Mononuclear cell (primary cell): ENCODE data around the gene PCSK9. TPM values are rescaled to one million over a fixed set of nuclear protein-coding genes. Genes with fewer than 3 reads are reported as not detected.
"Not testable (repeated sequence)": the region's sequence is repeated elsewhere in the genome, so short reads cannot be mapped to it uniquely, and the experiment has no call there.

ENCODE experiments used
- H3K27me3 ChIP-seq: 2 replicates; pipeline ENCODE4 v1.6.0; 2011; ENCODE audit warnings: low read length, control low read depth; ENCODE audit not compliant: insufficient read depth
- H3K4me1 ChIP-seq: 2 replicates; pipeline ENCODE4 v1.5.1; 2011; ENCODE audit warnings: mild to moderate bottlenecking, low read length, control low read depth; ENCODE audit not compliant: insufficient read depth
- H3K4me3 ChIP-seq: 2 replicates; pipeline ENCODE4 v1.5.1; 2011; ENCODE audit warnings: mild to moderate bottlenecking, low read length, moderate library complexity
- H3K9me3 ChIP-seq: 2 replicates; pipeline ENCODE4 v1.5.1; 2011; ENCODE audit warnings: low read depth, mild to moderate bottlenecking, control low read depth, low read length
- total RNA-seq: library from RNA; depleted of rRNA; stranded (reverse); fragments of >200 nt; gene quantifications from one replicate; pipeline ENCODE4 v1.2.3, GENCODE V29; 2012

PCSK9 gene
- total RNA-seq, 1 donor: not detected

DNA sequence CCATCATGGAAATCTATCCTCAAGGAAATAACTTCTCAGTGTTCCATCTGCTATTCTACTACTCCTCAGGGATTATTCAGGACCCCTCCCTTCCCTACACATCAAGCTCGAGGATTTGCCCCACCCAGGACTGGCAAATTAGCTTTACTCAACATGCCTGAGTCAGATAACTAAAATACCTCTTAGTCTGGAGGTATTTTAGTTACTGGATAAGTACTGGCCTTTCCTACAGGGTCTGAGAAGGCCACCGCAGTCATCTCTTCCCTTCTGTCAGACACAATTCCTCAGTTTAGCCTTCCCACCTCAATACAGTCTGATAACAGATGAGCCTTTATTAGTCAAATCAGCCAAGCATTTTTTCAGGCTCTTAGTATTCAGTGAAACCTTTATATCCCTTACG, 12.7 kb upstream of the PCSK9 start:
- not testable (repeated sequence) for H3K9me3 ChIP-seq, H3K27me3 ChIP-seq, H3K4me1 ChIP-seq, H3K4me3 ChIP-seq

- H3K27me3 ChIP-seq, H3K4me3 ChIP-seq, H3K4me1 ChIP-seq, H3K9me3 ChIP-seq: not testable (repeated sequence)
These were observed 8.2 kb upstream of the PCSK9 start for GRCh38 chr1:55031098-55031497.

- H3K9me3 ChIP-seq: no peaks in the 10 kb centered on the region
- H3K27me3 ChIP-seq: peaks cover 10% of the 10 kb centered on the region
- H3K4me3 ChIP-seq: no peak overlapping the region
- peaks cover 7% of the 10 kb centered on the region for H3K4me1 ChIP-seq
These were observed 6.1 kb upstream of the PCSK9 start for GRCh38 chr1:55033265-55033614.

GRCh38 chr1:55034476-55035133, 4.7 kb upstream of the PCSK9 start:
- Histone ChIP-seq H3K9me3 (no peaks in the 10 kb centered on the region), H3K27me3 (peaks cover 20% of the 10 kb centered on the region), H3K4me3 (no peak overlapping the region), H3K4me1 (peaks cover 7% of the 10 kb centered on the region)

GRCh38 chr1:55035904-55036303, 3.4 kb upstream of the PCSK9 start:
- H3K4me1 ChIP-seq: peaks cover 7% of the 10 kb centered on the region
- H3K27me3 ChIP-seq: peaks cover 30% of the 10 kb centered on the region
- no peaks in the 10 kb centered on the region for H3K9me3 ChIP-seq
- no peak overlapping the region for H3K4me3 ChIP-seq

DNA sequence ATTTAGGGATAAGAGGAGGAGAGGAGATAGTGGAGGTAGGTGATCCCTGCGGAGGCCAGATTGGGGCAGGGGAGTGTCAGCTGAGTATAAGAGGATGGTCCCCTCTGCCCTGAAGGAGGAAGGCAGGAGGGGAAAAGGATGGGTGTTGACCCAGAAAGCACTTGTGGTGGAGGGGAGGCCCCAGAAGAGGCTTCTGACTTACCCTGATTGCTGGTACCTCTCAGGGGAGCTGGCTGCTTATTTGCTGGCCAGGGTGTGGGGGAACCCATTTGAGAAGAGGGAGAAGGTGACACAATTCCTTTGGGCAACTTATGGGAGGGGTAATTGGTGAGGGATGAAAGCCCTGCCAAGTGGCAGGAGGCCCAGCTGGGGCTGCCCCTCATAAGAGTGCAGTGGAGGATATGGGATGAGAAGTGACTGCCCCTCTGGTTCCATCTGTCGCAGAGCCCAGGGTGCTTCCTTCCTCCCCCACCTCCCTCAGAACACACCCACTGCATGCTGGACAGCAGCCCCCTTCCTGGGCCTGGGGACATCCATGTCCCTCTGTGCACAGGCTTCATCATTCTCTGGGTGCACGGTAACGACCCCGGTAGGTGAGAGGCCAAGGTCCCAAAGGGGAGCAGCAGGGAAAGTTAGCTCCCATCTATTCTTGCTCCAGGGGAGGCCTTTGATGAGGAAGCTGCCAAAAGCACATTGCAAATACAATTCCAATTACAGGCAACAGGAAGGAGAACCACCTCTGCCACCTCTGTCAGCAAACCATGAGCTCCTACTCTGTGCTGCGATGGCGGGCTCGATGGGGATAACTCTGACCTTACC, 1.4 kb upstream of the PCSK9 start:
- H3K9me3 ChIP-seq: no peaks in the 10 kb centered on the region
- no peak overlapping the region for H3K4me3 ChIP-seq
- H3K27me3 ChIP-seq: peaks cover 37% of the 10 kb centered on the region
- H3K4me1 ChIP-seq: peaks cover 7% of the 10 kb centered on the region

- peaks cover 37% of the 10 kb centered on the region for H3K27me3 ChIP-seq
- peaks cover 7% of the 10 kb centered on the region for H3K4me1 ChIP-seq
- H3K9me3 ChIP-seq: no peaks in the 10 kb centered on the region
- no peak overlapping the region for H3K4me3 ChIP-seq
These were observed 853 bp upstream of the PCSK9 start for GRCh38 chr1:55038552-55038838.

DNA sequence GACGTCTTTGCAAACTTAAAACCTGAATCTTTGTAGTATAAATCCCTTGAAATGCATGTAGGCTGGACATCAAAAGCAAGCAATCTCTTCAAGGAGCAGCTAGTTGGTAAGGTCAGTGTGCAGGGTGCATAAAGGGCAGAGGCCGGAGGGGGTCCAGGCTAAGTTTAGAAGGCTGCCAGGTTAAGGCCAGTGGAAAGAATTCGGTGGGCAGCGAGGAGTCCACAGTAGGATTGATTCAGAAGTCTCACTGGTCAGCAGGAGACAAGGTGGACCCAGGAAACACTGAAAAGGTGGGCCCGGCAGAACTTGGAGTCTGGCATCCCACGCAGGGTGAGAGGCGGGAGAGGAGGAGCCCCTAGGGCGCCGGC, 390 bp upstream of the PCSK9 start:
- H3K27me3 ChIP-seq: peaks cover 37% of the 10 kb centered on the region
- peaks cover 7% of the 10 kb centered on the region for H3K4me1 ChIP-seq
- no peak overlapping the region for H3K4me3 ChIP-seq
- no peaks in the 10 kb centered on the region for H3K9me3 ChIP-seq

DNA sequence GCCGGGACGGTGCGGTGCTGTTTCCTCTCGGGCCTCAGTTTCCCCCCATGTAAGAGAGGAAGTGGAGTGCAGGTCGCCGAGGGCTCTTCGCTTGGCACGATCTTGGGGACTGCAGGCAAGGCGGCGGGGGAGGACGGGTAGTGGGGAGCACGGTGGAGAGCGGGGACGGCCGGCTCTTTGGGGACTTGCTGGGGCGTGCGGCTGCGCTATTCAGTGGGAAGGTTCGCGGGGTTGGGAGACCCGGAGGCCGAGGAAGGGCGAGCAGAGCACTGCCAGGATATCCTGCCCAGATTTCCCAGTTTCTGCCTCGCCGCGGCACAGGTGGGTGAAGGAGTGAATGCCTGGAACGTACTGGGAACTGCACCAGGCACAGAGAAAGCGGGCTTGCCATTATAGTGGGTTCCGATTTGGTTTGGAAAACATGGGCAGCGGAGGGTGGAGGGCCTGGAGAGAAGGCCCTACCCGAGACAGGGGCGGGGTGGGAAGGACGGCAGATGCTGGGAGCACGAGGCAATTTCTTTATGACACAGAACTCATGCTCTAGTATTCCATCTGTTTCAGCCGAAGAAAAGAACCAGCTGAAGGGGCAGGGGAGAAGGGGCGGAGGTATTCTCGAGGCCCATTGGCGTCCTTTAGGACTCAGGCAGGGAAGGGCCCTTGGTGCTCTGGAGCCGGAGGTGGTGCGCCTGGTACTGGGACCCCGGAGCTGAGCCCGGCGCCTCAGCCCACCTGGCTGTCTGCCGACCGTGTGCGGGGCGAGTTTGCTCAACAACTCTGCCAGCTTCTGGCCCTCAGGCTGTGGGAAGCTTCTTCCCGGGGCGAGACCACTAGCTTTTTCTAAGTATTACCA, 960 bp downstream of the PCSK9 start:
- Histone ChIP-seq H3K27me3 (peaks cover 37% of the 10 kb centered on the region), H3K9me3 (no peaks in the 10 kb centered on the region), H3K4me3 (no peak overlapping the region), H3K4me1 (peaks cover 7% of the 10 kb centered on the region)

DNA sequence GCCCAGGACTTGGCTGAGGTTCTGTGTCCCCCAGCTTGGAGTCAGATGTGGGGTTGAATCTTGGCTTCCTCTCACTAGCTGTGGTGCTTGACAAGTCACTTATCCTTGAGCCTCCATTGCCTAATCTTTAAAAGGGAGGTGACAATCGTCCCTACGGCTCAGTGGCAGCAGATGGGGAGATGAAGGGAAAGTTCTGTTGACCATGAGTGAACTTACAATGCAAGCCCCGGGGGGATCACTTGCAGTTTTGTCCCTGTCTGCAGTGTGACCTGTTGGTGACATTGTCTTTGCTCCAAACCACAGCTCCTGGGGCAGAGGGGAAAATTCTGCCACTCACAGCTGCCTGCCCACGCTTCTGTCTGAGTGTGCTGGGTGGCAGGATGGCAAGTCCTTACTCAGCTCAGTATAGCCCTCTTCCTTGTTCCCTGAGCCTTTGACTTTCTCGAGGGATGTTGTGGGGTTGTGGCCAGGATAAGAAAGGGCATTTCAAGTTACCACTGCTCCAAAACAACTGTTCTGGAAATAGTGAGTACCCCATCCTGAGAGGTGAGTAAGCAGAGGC, 1.7 kb downstream of the PCSK9 start:
- peaks cover 34% of the 10 kb centered on the region for H3K27me3 ChIP-seq
- no peak overlapping the region for H3K4me3 ChIP-seq
- H3K9me3 ChIP-seq: no peaks in the 10 kb centered on the region
- peaks cover 4% of the 10 kb centered on the region for H3K4me1 ChIP-seq

DNA sequence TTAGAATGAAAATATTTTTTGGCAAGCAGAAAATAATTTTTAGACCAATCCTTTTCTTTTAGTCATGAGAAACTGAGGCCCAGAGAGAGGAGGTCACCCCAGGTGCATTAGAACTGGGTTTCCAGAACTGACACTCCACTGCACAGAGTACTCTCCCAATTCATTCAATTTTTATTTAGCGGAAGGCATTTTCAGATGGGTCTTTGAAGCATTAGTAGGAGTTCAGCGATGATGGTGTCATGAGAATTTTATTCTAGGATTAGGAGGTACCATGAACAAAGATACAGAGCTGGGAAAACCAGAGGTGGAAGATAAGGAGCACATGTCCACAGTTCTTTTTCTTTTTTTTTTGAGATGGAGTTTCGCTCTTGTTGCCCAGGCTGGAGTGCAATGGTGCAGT, 2.3 kb downstream of the PCSK9 start:
- H3K4me1 ChIP-seq: no peaks in the 10 kb centered on the region
- no peak overlapping the region for H3K4me3 ChIP-seq
- H3K9me3 ChIP-seq: no peaks in the 10 kb centered on the region
- H3K27me3 ChIP-seq: peaks cover 32% of the 10 kb centered on the region

DNA sequence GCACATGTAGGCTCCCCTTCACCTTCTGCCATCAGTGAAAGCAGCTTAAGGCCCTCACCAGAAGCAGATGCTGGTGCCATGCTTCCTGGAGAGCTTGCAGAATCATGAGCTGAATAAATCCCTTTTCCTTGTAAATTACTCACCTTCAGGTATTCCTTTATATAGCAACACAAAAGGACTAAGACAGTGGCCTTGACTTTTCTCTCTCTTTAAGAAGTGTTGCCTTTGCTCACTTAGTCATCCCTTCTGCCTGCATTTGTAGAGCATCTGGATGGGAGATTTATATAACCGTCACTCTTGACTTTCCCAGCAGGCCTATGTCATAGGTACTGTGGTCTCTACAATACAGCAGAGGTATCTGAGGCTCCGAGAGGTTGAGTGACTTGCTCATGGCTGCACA, 3.7 kb downstream of the PCSK9 start:
- H3K4me1 ChIP-seq: no peaks in the 10 kb centered on the region
- H3K4me3 ChIP-seq: no peak overlapping the region
- H3K27me3 ChIP-seq: peaks cover 27% of the 10 kb centered on the region
- no peaks in the 10 kb centered on the region for H3K9me3 ChIP-seq

DNA sequence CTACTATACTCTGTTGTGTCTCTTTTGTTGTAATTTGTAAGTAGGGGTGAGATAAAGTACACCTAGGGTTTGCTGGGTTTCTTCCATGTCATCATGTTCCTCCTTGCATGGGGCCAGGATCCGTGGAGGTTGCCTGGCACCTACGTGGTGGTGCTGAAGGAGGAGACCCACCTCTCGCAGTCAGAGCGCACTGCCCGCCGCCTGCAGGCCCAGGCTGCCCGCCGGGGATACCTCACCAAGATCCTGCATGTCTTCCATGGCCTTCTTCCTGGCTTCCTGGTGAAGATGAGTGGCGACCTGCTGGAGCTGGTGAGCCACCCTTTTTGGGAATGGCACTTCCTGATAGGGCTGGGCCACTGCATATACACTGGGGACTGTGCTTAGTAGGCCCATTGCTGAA, 4.4 kb downstream of the PCSK9 start:
- Histone ChIP-seq H3K4me3 (no peak overlapping the region), H3K4me1 (no peaks in the 10 kb centered on the region), H3K9me3 (no peaks in the 10 kb centered on the region), H3K27me3 (peaks cover 23% of the 10 kb centered on the region)

DNA sequence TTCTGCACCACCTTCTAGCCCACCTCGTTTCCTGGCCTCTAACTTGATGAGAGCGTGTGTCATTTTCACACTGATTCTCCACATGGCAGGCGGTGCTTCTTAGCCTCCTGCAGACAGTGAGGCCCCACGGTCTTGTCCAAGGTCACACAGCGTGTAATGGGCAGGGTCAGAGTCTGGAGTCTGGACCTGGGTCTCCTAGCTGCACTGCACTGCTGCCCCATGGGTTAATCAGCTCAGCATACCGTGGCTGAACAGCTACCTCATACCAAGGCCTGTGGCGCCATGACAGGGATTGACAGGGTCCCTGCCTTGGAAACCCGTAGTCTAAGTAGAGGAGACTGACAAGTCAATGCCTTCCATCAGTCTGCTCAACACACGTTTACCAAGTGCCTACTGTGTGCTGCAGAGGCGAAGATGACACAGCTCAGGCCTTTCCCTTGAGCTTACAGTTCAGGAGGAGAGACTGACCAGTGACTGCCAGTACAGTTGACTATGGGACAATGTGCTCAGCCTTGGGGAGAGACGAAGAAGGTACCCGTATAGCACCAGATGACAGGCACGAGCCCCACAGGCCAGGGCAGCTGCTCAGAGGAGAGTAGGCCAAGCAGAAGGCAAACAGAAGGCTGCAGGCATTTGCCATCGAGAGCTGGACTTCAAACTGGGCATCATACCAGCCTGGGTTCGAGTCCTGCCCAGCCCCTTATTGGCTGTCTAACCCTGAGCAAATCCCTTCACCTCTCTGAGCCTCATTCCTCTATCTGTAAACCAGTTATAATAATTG, 5.5 kb downstream of the PCSK9 start:
- Histone ChIP-seq H3K27me3 (peaks cover 15% of the 10 kb centered on the region), H3K4me1 (no peaks in the 10 kb centered on the region), H3K9me3 (no peaks in the 10 kb centered on the region), H3K4me3 (no peak overlapping the region)

GRCh38 chr1:55045430-55045829, 6.1 kb downstream of the PCSK9 start:
- Histone ChIP-seq H3K27me3 (peaks cover 12% of the 10 kb centered on the region), H3K4me1 (no peaks in the 10 kb centered on the region), H3K9me3 (no peaks in the 10 kb centered on the region), H3K4me3 (no peak overlapping the region)
